ENCODE measurements around the gene SLC35G2. TPM values are rescaled to one million over a fixed set of nuclear protein-coding genes. Genes with fewer than 3 reads are reported as not detected.

Gene SLC35G2
- total RNA-seq, 4 donors from 2014 or later: 1.9 to 2.8 (median 2.7) TPM; not detected in 1

- Histone ChIP-seq H3K4me1 (peaks cover 0 to 8% (median 0%) of the 10 kb centered on the region in 4 donors), H3K4me3 (no peak overlapping the region), H3K27ac (no peak overlapping the region), H3K27me3 (no peaks in the 10 kb centered on the region), H3K36me3 (no peaks in the 10 kb centered on the region), H3K9me3 (no peaks in the 10 kb centered on the region)
- TF ChIP-seq POLR2A (IDR thresholded peaks at IDR 0.05) (no peak), CTCF (IDR thresholded peaks at IDR 0.05) (no peak)
- DNase-seq: no peak
Measured at GRCh38 chr3:136802481-136802996, 16.4 kb upstream of the SLC35G2 start.

- H3K4me3 ChIP-seq: no peak overlapping the region
- TF ChIP-seq POLR2A (IDR thresholded peaks at IDR 0.05) (no peak), CTCF (IDR thresholded peaks at IDR 0.05) (no peak)
- peaks cover 0 to 8% (median 0%) of the 10 kb centered on the region in 4 donors for H3K4me1 ChIP-seq
- H3K27ac ChIP-seq: no peak overlapping the region
- no peaks in the 10 kb centered on the region for H3K36me3 ChIP-seq
- H3K9me3 ChIP-seq: no peaks in the 10 kb centered on the region
- DNase-seq: no peak
- H3K27me3 ChIP-seq: no peaks in the 10 kb centered on the region
Measured at GRCh38 chr3:136804141-136804540, 14.8 kb upstream of the SLC35G2 start.

- no peak for TF ChIP-seq CTCF (IDR thresholded peaks at IDR 0.05)
- no peak for TF ChIP-seq POLR2A (IDR thresholded peaks at IDR 0.05)
- Histone ChIP-seq H3K27ac (no peak overlapping the region), H3K9me3 (no peaks in the 10 kb centered on the region), H3K4me1 (peaks cover 0 to 8% (median 0%) of the 10 kb centered on the region in 4 donors), H3K27me3 (no peaks in the 10 kb centered on the region), H3K4me3 (no peak overlapping the region), H3K36me3 (no peaks in the 10 kb centered on the region)
- DNase-seq: no peak
Measured at GRCh38 chr3:136804813-136805212, 14.1 kb upstream of the SLC35G2 start.

- H3K4me3 ChIP-seq: no peak overlapping the region
- no peak for TF ChIP-seq CTCF (IDR thresholded peaks at IDR 0.05)
- no peak for TF ChIP-seq POLR2A (IDR thresholded peaks at IDR 0.05)
- H3K27me3 ChIP-seq: no peaks in the 10 kb centered on the region
- H3K9me3 ChIP-seq: no peaks in the 10 kb centered on the region
- H3K27ac ChIP-seq: no peak overlapping the region
- DNase-seq: no peak
- peaks cover 0 to 8% (median 0%) of the 10 kb centered on the region in 4 donors for H3K4me1 ChIP-seq
- no peaks in the 10 kb centered on the region for H3K36me3 ChIP-seq
Measured at GRCh38 chr3:136805795-136806194, 13.1 kb upstream of the SLC35G2 start.

- H3K27me3 ChIP-seq: no peaks in the 10 kb centered on the region
- no peak for DNase-seq
- H3K27ac ChIP-seq: no peak overlapping the region
Measured at GRCh38 chr3:136811701-136812100, 7.2 kb upstream of the SLC35G2 start.

More at GRCh38 chr3:136811701-136812100, 7.2 kb upstream of the SLC35G2 start:
- Histone ChIP-seq H3K36me3 (no peaks in the 10 kb centered on the region), H3K4me1 (no peaks in the 10 kb centered on the region), H3K9me3 (no peaks in the 10 kb centered on the region), H3K4me3 (no peak overlapping the region)
- TF ChIP-seq POLR2A (IDR thresholded peaks at IDR 0.05) (no peak), CTCF (IDR thresholded peaks at IDR 0.05) (no peak)

Data from Peyer's patch (tissue), 4 donors.